ENCODE measurements around the gene PREPL.

Gene PREPL

DNA sequence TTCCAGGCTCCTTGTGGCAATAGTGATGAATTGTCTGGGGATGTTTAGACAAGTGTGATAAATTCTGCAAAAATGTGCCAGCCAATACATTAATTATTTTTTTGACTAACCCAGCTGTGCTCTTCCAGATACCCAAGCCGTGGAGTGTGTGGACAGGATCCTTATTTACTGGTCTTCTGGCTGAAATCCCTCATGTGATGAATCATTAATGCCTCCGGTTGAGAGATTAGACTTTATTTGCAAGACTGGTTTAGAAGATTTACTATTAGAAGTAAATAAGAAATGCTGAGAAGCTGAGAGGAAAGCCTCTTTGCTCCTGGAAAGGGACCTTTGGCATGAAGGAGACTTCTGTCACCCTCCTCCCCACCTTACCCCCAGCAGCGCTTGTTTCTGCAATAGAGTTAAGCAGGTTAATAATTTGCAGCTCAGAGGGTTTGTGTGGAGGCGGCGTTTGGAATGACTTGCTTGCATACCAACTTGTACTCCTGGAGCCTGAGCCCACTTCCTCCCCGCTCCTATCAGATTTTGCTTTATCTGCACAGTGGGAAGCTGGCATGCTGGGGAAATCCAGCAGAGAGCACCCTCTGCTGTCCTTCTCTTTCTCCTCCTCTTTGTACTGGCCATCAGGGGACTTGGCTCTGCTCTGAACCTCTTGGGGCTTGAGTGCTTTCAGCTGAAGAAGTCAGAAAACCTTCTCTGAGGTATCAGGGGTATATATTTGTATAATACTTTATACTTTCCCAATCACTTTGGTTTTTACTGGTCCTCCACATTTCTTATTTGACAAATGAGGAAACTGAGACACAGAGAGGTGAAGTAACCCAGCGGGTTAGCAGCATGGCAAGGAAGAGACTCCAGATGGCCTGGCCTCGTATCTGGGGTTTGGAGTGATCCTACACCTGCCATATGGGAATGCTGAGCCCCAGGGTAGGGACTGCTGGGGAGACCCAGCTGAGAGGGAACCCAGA lies 69.7 kb downstream of the PREPL start:
- DNase-seq: no peak

DNA sequence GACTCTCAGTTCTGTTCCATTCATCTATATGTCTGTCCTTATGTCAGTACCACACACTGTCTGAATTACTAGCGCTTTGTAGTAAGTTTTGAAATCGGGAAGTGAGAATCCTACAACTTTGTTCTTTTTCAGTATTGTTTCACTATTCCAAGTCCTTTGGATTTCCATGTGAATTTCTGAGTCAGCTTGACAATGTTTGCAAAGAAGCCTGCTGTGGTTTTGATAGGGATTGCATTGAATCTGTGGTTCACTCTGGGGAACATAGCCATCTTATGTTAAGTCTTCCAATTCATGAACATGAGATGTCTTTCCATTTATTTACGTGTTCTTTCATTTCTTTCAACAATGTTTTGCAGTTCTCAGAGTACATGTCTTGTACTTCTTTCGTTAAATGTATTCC lies 71.0 kb downstream of the PREPL start:
- DNase-seq: no peak

DNA sequence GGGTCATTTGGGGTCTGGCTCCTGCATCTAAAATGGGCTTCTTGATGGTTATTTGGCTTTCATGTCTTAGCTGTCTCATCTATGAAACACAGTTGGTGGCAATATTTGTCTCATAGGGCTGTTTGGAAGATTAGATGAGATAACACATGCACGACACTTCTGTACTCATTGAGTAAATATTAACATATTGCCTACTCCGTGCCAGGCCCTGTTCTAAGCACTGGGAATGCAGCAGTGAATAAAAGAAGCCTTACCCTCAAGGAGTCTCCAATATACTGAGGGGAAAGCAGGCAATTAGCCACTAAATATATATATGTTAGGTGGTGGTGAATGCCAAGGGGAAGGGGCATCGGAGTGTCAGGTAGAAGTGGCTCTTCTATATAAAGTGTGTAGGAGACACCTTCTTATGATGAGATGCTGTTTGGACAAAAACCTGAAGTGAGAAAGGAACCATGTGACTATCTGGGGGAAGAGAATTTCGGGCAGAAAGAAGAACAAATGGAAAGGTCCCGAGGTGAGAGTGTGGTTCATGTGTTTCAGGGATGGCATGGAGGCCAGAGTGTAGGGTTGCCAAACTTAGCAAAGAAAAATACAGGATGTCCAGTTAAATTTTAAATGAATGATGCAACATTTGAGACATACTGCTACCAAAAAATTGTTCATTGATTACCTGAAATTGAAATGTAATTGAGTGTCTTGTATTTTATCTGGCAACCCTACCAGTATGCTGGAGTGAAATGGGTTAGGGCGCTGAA lies 74.2 kb downstream of the PREPL start:
- no peak for DNase-seq

DNA sequence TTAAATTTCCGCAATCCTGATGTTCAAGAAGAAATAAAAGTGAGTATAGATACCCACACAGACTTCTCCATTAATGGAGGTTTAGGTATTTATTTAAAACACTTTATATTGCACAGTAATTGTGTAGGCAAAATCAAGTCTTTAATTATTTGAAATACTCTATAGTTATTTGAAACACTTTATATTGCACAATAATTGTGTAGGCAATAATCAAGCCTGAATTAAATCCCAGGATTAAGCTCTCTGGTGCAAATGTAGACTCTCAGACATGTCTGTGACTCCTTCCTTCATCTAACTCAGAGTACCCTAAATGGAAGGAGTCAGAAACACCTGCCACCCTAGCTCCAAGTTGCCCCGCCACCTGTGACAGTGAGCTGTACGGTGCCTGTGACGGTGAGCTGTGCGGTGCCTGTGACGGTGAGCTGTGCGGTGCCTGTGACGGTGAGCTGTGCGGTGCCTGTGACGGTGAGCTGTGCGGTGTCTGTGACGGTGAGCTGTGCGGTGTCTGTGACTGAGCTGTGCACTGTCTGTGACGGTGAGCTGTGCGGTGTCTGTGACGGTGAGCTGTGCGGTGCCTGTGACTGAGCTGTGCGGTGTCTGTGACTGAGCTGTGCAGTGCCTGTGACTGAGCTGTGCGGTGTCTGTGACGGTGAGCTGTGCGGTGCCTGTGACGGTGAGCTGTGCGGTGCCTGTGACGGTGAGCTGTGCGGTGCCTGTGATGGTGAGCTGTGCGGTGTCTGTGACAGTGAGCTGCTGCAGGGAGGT lies 75.0 kb downstream of the PREPL start:
- no peak for DNase-seq

DNA sequence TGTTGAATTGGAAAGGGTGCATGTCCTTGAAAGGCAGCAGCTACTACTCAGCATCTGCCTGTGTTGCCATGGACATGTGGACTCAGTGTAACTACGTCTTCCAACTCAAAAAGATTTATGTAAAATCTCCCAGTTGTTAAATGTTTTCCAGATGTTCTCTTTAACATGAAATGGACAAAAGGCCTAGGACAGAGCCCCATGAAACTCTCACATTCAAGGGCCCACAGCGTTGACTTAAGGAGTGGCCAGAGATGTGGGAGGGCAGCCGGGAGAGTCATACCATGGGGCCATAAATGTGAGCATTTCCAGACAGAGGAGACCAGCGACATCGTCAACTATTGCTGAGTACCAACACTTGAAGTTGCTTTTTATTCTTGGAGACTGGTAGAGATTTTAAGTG lies 76.1 kb downstream of the PREPL start:
- no peak for DNase-seq

DNA sequence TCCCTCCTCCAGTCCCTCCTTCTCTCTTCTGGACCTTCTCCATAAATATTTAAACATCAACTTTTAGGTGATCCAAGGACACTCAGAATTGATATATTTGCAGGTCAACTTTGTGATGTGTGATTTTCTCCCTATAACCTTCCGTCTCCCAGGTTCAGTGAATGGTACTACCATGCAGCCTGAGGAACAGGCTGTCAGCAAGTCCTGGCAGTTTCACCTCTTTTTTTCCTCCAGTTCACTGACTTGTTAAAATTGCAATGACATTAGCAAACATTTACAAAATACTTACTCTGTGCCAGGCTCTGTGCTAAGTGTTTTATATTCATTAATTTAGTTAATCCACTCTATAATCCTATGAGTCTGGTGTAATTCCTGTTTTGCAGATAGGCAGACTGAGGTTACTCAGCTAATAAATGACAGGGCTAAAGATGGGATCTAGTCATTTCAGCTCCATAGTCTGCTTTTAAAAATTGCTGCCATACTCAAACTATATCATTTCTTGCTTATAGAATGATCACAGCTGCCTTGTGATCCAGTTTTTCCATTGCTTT lies 78.1 kb downstream of the PREPL start:
- DNase-seq: no peak

DNA sequence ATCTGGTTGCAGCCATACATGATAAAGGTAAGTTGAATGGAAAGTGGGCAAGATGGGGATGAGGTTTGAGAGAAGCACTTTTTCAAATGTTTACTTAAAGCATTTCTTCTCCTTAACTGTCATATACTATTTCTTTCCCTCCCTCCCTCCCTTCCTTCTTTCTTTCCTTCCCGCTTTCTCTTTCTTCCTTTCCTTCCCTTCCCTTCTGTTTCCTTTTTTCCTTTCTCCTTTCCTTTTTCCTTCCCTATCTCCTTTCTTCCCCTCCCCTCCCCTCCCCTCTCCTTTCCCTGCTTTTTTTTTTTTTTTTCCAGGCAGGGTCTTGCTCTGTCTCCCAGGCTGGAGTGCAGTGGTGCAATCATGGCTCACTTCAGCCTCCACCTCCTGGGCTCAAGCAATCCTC lies 80.4 kb downstream of the PREPL start:
- DNase-seq: no peak

DNA sequence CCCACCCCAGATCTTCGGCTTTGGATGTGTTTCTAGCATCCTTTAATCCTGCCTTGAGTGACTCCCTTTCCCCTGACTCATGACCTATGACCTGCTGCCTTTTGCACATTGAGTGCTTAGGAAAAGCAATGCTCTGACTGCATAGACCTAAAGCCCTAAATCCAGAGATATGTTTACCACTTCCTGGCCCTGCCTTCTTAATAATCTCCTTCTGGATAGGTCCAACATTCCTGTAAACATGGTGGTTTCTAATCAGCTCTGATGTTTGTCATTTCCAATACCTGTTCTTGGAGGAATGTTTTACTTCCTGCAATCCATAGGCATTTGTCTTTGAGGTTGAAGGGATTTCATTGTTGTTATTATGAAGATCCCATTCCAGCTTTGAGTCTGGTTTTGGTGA lies 83.8 kb downstream of the PREPL start:
- DNase-seq: no peak

DNA sequence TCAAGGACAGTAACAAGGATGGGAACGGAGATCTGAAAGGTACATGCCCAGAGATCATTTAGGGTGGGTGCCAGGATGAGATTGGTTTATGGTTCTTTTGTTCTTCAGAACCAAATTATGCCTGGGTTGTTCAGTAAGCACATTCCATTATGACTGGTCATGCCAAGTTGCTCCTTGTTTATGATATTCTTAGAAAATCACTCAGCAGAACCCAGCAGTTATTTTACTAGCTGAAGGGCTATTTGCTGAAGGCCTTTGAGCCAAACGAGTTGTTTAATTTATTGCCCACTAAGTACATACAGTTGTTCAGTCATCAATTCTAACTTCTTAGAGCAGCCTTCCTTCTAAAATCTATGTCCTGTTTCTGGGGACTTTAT lies 85.4 kb downstream of the PREPL start:
- no peak for DNase-seq

DNA sequence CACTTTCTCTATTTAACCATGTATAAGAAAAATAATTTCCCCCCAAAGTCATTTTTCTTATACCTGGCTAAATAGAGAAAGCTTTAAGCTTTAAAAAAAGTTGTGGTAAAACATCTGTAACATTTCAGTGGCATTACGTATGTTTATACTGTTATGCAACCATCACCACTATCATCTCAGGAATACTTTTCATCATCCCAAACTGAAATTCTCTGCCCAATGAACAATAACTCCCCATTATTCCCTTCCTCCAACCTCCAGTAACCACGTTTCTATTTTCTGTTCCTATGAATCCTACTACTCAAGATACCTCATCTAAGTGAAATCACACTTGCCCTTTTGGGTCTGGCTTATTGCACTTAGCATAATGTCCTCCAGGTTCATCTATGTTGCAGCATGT lies 87.7 kb downstream of the PREPL start:
- no peak for DNase-seq

DNA sequence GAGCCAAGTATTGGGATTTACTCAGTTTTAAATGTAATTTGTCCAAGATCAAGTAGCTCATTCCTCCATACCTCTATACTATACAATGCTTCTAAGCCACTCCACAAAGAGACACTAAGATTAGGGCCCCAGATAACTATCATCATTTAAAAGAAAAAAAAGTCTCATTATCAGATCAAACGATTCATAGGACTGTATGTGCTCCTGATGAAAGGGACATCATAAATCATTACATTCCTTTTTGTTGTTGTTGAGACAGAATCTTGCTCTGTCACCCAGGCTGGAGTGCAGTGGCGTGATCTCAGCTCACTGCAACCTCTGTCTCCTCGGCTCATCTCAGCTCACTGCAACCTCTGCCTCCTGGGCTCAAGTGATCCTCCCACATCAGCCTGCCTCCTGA lies 88.2 kb downstream of the PREPL start:
- DNase-seq: no peak

DNA sequence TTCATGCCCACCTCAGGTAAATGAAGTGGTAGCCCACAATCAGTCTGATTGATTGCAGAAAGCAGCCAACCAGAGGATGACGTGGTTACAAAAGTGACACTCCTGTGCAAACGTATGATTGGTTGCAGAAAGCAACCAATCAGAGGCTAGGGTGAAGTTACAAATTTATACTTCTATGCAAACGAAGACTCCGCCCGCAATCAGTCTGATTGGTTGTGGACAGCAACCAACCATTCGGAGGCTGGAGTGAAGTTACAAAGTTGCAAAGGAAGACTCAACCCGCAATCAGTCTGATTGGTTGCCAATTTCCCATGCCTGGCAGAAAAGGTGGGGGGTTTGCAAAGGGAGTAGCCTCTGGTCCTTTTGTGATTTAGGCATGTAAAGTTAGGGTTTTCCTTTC lies 90.0 kb downstream of the PREPL start:
- no peak for DNase-seq

DNA sequence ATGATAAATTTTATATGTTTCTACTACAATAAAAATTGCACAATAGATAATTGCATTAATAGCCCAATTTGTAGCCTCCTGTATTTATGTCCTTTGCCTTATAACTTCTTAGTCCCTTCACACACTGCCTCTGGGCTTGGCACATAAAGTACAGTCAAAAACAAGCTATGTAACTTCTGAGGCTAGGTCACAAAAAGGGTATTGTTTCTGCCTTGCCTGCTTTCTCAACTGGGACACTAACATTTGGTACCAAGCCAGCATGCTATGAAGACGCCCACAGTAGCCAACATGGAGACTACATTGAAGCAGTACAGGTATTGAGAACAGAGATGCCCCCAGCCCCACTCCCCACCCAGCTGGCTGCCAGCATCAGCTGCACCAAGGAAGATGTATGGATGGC lies 91.5 kb downstream of the PREPL start:
- no peak for DNase-seq

DNA sequence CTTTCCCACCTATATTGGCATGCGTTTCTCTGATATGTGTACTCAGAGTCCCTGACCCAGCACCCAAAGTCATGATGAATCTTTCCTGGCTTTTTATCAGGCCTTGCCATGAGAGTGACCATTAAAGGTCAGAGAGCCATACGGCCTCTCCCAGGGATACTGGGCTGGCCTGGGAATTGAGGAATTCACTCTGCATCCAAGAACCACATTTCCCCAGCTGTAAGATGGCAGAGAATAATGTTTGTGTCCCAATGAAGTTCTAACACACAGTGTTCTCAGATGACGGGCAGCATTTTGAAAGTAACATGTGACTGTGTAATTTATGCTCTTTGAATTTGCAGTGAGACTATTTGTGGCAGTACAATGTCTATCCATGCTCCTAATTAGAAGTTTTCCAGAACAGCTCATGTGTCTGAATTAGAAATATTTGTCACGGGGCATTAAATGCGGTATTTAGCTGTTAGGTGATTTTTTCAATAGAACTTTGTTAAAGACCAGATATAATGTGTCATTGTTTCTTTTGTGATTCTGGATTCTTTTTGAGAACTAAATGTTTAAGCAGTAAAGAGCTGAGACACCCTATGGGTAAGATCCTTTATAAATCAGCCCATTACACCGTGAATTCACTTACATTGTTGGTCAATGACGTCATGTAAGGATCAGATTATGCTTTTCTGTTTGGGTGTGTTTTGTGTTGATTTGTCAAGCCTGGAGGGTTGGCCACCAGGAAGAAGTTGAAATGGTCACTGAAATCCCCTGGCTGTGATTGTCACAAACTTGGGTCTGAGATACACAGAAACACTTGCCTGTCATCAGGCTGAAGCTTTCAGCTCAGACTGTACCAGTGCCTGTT lies 93.3 kb downstream of the PREPL start:
- DNase-seq: no peak

All from cortex of kidney (tissue), 1 donor.